ENCODE measurements around the gene SCAPER. TPM values are rescaled to one million over a fixed set of nuclear protein-coding genes. Genes with fewer than 3 reads are reported as not detected.
"Not testable (repeated sequence)": the region's sequence is repeated elsewhere in the genome, so short reads cannot be mapped to it uniquely, and the experiment has no call there.

The SCAPER gene
- total and polyA plus RNA-seq, 10 of the 15 experiments (the other 5 are each of a cell fraction or from before 2014, with no cell fraction given): 1.0 to 7.7 (median 3.9) TPM

DNA sequence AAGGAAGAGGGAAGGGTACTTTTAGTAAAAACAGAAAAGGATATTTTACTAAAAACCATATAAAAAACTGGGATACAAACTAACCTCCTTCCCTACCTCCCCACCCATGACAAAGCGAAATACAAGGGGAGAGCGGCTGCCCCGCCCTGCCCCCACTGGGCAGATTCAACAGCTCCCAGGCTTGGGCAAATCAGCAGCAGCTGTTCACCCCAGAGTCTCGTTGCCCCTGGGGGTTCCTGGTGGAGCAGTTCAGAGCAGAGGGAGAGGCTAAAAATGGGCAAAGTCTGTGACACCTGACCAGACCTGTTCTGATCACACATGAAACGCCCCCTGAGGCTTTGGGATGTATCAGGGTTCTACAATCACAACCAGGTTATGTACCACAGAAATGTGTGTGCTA lies 591.4 kb downstream of the SCAPER start (continued):
- TF ChIP-seq, protein P1, sequence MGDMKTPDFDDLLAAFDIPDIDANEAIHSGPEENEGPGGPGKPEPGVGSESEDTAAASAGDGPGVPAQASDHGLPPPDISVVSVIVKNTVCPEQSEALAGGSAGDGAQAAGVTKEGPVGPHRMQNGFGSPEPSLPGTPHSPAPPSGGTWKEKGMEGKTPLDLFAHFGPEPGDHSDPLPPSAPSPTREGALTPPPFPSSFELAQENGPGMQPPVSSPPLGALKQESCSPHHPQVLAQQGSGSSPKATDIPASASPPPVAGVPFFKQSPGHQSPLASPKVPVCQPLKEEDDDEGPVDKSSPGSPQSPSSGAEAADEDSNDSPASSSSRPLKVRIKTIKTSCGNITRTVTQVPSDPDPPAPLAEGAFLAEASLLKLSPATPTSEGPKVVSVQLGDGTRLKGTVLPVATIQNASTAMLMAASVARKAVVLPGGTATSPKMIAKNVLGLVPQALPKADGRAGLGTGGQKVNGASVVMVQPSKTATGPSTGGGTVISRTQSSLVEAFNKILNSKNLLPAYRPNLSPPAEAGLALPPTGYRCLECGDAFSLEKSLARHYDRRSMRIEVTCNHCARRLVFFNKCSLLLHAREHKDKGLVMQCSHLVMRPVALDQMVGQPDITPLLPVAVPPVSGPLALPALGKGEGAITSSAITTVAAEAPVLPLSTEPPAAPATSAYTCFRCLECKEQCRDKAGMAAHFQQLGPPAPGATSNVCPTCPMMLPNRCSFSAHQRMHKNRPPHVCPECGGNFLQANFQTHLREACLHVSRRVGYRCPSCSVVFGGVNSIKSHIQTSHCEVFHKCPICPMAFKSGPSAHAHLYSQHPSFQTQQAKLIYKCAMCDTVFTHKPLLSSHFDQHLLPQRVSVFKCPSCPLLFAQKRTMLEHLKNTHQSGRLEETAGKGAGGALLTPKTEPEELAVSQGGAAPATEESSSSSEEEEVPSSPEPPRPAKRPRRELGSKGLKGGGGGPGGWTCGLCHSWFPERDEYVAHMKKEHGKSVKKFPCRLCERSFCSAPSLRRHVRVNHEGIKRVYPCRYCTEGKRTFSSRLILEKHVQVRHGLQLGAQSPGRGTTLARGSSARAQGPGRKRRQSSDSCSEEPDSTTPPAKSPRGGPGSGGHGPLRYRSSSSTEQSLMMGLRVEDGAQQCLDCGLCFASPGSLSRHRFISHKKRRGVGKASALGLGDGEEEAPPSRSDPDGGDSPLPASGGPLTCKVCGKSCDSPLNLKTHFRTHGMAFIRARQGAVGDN (IDR thresholded peaks at IDR 0.05): no peak
- TF ChIP-seq KLF5 (IDR thresholded peaks at IDR 0.05; ENCODE audit: partially characterized antibody) (no peak), IKZF2 (IDR thresholded peaks at IDR 0.05) (no peak), HDAC6 (IDR thresholded peaks at IDR 0.05; ENCODE audit: unreplicated experiment) (no peak), BACH1 (IDR thresholded peaks at IDR 0.05; ENCODE audit: borderline replicate concordance) (no peak), PML (IDR thresholded peaks at IDR 0.05; ENCODE audit: low read length) (no peak), CHD2 (IDR thresholded peaks at IDR 0.05; ENCODE audit: borderline replicate concordance, low read depth, low read length) (no peak), NFYB (IDR thresholded peaks at IDR 0.05; ENCODE audit: insufficient read depth, low read depth, low read length) (no peak), POU2F2 (IDR thresholded peaks at IDR 0.05; ENCODE audit: borderline replicate concordance, low read depth, low read length) (no peak)
- TF ChIP-seq, protein P2, sequence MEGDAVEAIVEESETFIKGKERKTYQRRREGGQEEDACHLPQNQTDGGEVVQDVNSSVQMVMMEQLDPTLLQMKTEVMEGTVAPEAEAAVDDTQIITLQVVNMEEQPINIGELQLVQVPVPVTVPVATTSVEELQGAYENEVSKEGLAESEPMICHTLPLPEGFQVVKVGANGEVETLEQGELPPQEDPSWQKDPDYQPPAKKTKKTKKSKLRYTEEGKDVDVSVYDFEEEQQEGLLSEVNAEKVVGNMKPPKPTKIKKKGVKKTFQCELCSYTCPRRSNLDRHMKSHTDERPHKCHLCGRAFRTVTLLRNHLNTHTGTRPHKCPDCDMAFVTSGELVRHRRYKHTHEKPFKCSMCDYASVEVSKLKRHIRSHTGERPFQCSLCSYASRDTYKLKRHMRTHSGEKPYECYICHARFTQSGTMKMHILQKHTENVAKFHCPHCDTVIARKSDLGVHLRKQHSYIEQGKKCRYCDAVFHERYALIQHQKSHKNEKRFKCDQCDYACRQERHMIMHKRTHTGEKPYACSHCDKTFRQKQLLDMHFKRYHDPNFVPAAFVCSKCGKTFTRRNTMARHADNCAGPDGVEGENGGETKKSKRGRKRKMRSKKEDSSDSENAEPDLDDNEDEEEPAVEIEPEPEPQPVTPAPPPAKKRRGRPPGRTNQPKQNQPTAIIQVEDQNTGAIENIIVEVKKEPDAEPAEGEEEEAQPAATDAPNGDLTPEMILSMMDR (IDR thresholded peaks at IDR 0.05 in 2 of 3, conservative IDR thresholded peaks at IDR 0.05 in 1 of 3; ENCODE audit: control insufficient read depth in 2 of 3, extremely low read depth in 1 of 3, insufficient read depth in 1 of 3, low read depth in 3 of 3, low read length in 3 of 3): no peak

DNA sequence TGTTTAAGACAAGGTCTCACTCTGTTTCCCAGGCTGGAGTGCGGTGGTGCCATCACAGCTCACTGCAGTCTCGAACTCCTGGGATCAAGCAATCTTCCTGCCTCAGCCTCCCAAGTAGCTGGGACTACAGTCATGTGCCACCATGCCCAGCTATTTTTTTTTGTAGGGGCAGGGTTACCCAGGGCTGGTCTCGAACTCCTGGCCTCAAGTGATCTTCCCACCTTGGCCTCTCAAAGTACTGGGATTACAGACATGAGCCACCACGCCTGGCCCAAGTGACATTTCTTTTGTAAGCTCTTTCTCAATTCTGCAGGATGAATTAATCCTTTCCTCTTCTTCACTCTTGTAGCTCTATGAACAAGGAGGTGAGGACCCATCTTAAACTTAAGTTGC lies 592.0 kb downstream of the SCAPER start:
- H3K9me3 ChIP-seq (replicated peaks; ENCODE audit: control insufficient read depth, insufficient read depth, low read length); H3K4me1 ChIP-seq (ENCODE audit: control insufficient read depth, insufficient read depth, low read length); H3K9ac ChIP-seq (ENCODE audit: control insufficient read depth, insufficient read depth, low read length); POLR2A ChIA-PET; DNase-seq (ENCODE audit: low read depth, low spot score); CTCF ChIA-PET; BruUV-seq (replicated peaks); in situ Hi-C loops (cut with MboI); H3K36me3 ChIP-seq (ENCODE audit: control insufficient read depth in 2 of 2, insufficient read depth in 2 of 2, low read length in 1 of 2); H4K20me1 ChIP-seq (ENCODE audit: control insufficient read depth, insufficient read depth); FAIRE-seq; RAD21 ChIA-PET (ENCODE audit: unreplicated experiment); H3K4me3 ChIP-seq; ATAC-seq; H3K27me3 ChIP-seq (replicated peaks in 1 of 2; ENCODE audit: control insufficient read depth in 2 of 2, insufficient read depth in 2 of 2, low read length in 1 of 2); H3K4me2 ChIP-seq (ENCODE audit: control insufficient read depth, insufficient read depth); H2AFZ ChIP-seq (ENCODE audit: control insufficient read depth, low read depth, low read length); intact Hi-C loops (cut with micrococcal nuclease; ENCODE audit: unreplicated experiment); H3K27ac ChIP-seq (ENCODE audit: control insufficient read depth, insufficient read depth): not testable (repeated sequence)
- peaks cover 32% of the 10 kb centered on the region for H3K79me2 ChIP-seq (ENCODE audit: control insufficient read depth, insufficient read depth, low read length)
- SMC1A ChIA-PET (ENCODE audit: uncharacterized antibody, unreplicated experiment): interaction anchor here (0.8 kb wide), 1 partner anchor 24 kb away, joined by 5 read pairs; no protein-coding TSS in a partner anchor
- WGBS (ENCODE audit: insufficient coverage, insufficient replicate concordance, low lambda C conversion rate, missing lambda C conversion rate): 80% methylated on average over 4 of the region's 4 CpGs

Measured in GM12878 (cell line).